CD14-positive monocyte (primary cell): ENCODE data around the gene RHEB. TPM values are rescaled to one million over a fixed set of nuclear protein-coding genes. Genes with fewer than 3 reads are reported as not detected.

Experiments used
- DNase-seq, 3 donors: peaks; one replicate each; pipeline ENCODE4 v3.0.0-alpha.2; 2011 to 2022
- H2AFZ ChIP-seq: 2 replicates; pipeline ENCODE4 v1.6.0; 2012; ENCODE audit warnings: mild to moderate bottlenecking, low read depth, low read length, inconsistent platforms; ENCODE audit not compliant: insufficient read depth, poor library complexity, severe bottlenecking
- H3K27ac ChIP-seq, 2 donors: 1 replicate in 1 of 2; 2 replicates in 1 of 2; pipeline ENCODE4 v1.5.1; 2012 to 2013; ENCODE audit warnings: low read length in 2 of 2, control low read depth in 1 of 2, inconsistent platforms in 1 of 2, low read depth in 1 of 2, mild to moderate bottlenecking in 1 of 2
- H3K27me3 ChIP-seq, 2 donors: one replicate each; pipeline versions ENCODE4 v1.6.0 to v1.6.1; 2011 to 2013; ENCODE audit warnings: low read length in 2 of 2; ENCODE audit not compliant: control insufficient read depth in 2 of 2, insufficient read depth in 2 of 2
- H3K36me3 ChIP-seq, 2 donors: replicated peaks in 1 of 2; 1 replicate in 1 of 2; 2 replicates in 1 of 2; pipeline versions ENCODE4 v1.5.1 to v1.6.1; 2012 to 2013; ENCODE audit warnings: low read length in 2 of 2, control low read depth in 1 of 2, inconsistent platforms in 1 of 2, mild to moderate bottlenecking in 1 of 2; ENCODE audit not compliant: insufficient read depth in 2 of 2, control insufficient read depth in 1 of 2
- H3K4me1 ChIP-seq, 2 donors: 1 replicate in 1 of 2; 2 replicates in 1 of 2; pipeline versions ENCODE4 v1.5.1 to v1.6.1; 2012 to 2013; ENCODE audit warnings: low read length in 2 of 2, control low read depth in 1 of 2, inconsistent platforms in 1 of 2, mild to moderate bottlenecking in 1 of 2, moderate library complexity in 1 of 2; ENCODE audit not compliant: insufficient read depth in 2 of 2, control insufficient read depth in 1 of 2
- H3K4me2 ChIP-seq: replicated peaks from 2 replicates; pipeline ENCODE3; 2012; ENCODE audit warnings: low read length, moderate library complexity, mild to moderate bottlenecking; ENCODE audit not compliant: poor library complexity, severe bottlenecking; ENCODE audit errors: extremely low read depth
- H3K4me3 ChIP-seq, 3 experiments: fragments of 200-600 bp in 1 of 3; sonication (generic) in 1 of 3; replicated peaks in 1 of 3; 1 replicate in 2 of 3; 2 replicates in 1 of 3; pipeline ENCODE4 v1.5.1; 2011 to 2013; ENCODE audit warnings: low read length in 3 of 3, mild to moderate bottlenecking in 3 of 3, control low read depth in 2 of 3, low read depth in 2 of 3, inconsistent platforms in 1 of 3, moderate library complexity in 1 of 3
- H3K79me2 ChIP-seq: 2 replicates; pipeline ENCODE4 v1.6.0; 2012; ENCODE audit warnings: mild to moderate bottlenecking, control low read depth, inconsistent platforms, low read length, moderate library complexity; ENCODE audit not compliant: insufficient read depth
- H3K9ac ChIP-seq: 2 replicates; pipeline ENCODE4 v1.6.0; 2017; ENCODE audit warnings: low read length, mild to moderate bottlenecking; ENCODE audit not compliant: insufficient read depth, poor library complexity, severe bottlenecking
- H3K9me3 ChIP-seq, 2 donors: replicated peaks in 1 of 2; 1 replicate in 1 of 2; 2 replicates in 1 of 2; pipeline versions ENCODE4 v1.5.1 to v1.6.1; 2012 to 2013; ENCODE audit warnings: low read length in 2 of 2, control low read depth in 1 of 2; ENCODE audit not compliant: control insufficient read depth in 1 of 2, insufficient read depth in 1 of 2
- H4K20me1 ChIP-seq: 2 replicates; pipeline ENCODE4 v1.6.0; 2012; ENCODE audit warnings: mild to moderate bottlenecking, low read length, control low read depth, moderate library complexity; ENCODE audit not compliant: insufficient read depth
- H3K27ac Mint-ChIP-seq, 7 donors: one replicate each; pipeline ENCODE4 v1.8.0; 2020; ENCODE audit warnings: mild to moderate bottlenecking in 7 of 7, mixed read lengths in 7 of 7, moderate library complexity in 6 of 7, inconsistent platforms in 2 of 7
- H3K27me3 Mint-ChIP-seq, 3 donors: one replicate each; pipeline ENCODE4 v1.8.0; 2021 to 2022; ENCODE audit warnings: low read depth in 3 of 3, mild to moderate bottlenecking in 3 of 3, mixed read lengths in 3 of 3, moderate library complexity in 3 of 3, inconsistent platforms in 1 of 3
- H3K36me3 Mint-ChIP-seq, 2 donors: one replicate each; pipeline ENCODE4 v1.8.0; 2020; ENCODE audit warnings: mixed read lengths in 2 of 2, inconsistent platforms in 1 of 2, mild to moderate bottlenecking in 1 of 2
- H3K4me1 Mint-ChIP-seq: one replicate; pipeline ENCODE4 v1.8.0; 2020; ENCODE audit warnings: mild to moderate bottlenecking, mixed read lengths
- H3K4me3 Mint-ChIP-seq, 2 donors: one replicate each; pipeline ENCODE4 v1.8.0; 2020; ENCODE audit warnings: mild to moderate bottlenecking in 2 of 2, mixed read lengths in 2 of 2, moderate library complexity in 1 of 2
- H3K9me3 Mint-ChIP-seq, 7 donors: one replicate each; pipeline ENCODE4 v1.8.0; 2020 to 2022; ENCODE audit warnings: mixed read lengths in 7 of 7, mild to moderate bottlenecking in 6 of 7, moderate library complexity in 6 of 7, inconsistent platforms in 2 of 7
- WGBS: methylation state at CpG from one replicate; pipeline ENCODE4 v1.1.5; 2013; ENCODE audit warnings: missing lambda C conversion rate; ENCODE audit not compliant: insufficient coverage; 5-methylcytosine and 5-hydroxymethylcytosine counted together
- intact Hi-C, 2 donors: fragments of 100-400 bp; cut with micrococcal nuclease; formaldehyde crosslinking; loops; one replicate each; pipeline versions ENCODE4 v1.15.0 to v1.15.1; 2023
- polyA plus RNA-seq, 3 donors: library from polyadenylated mRNA; depleted of rRNA in 1 of 3; unstranded in 2 of 3; stranded (reverse) in 1 of 3; fragments of 300-500 nt in 2 of 3; fragments of >200 nt in 1 of 3; fragmentation: Illumina TruSeq in 2 of 3; gene quantifications; 1 replicate in 2 of 3; 2 replicates in 1 of 3; pipeline ENCODE4 v1.2.3, GENCODE V29; 2012 to 2021
- TF ChIP-seq, protein P1 (sequence below): fragments of 200-600 bp; IDR thresholded peaks from one replicate; pipeline ENCODE4 v1.8.0; 2022; ENCODE audit warnings: antibody characterized with exemption, mild to moderate bottlenecking

The RHEB gene
- polyA plus RNA-seq, 3 donors = 20.4 to 96.1 (median 95.8) TPM

DNA sequence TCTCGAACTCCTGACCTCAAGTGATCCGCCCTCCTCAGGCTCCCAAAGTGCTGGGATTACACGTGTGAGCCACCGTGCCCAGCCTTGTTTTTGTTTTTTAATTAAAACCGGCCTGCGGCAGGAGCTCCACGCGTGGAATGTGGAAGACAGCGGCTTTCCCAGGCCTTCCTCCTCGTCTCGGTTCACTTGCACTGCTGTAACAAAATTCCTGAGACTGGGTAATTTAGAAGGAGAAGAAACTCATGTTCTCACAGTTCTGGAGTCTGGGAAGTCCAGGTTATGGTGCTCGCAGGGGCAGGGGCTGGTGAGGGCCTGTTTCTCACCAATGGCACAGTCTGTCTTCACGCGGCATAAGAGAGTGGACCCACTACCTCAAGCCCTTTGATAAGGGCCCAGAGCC, 65.4 kb downstream of the RHEB start:
- H3K4me1 ChIP-seq = no peaks in the 10 kb centered on the region
- H2AFZ ChIP-seq = no peak overlapping the region
- no peak overlapping the region for H3K4me3 ChIP-seq
- no peaks in the 10 kb centered on the region for H3K36me3 ChIP-seq
- H3K9ac ChIP-seq = no peak overlapping the region
- H3K79me2 ChIP-seq = no peaks in the 10 kb centered on the region
- Mint-ChIP-seq H3K27me3 (peaks cover 7 to 17% (median 14%) of the 10 kb centered on the region in 3 donors), H3K4me3 (no peak overlapping the region), H3K36me3 (no peaks in the 10 kb centered on the region), H3K9me3 (peaks cover 0 to 2% (median 0%) of the 10 kb centered on the region in 7 donors), H3K27ac (no peak overlapping the region), H3K4me1 (peaks cover 3% of the 10 kb centered on the region)
- TF ChIP-seq, protein P1, sequence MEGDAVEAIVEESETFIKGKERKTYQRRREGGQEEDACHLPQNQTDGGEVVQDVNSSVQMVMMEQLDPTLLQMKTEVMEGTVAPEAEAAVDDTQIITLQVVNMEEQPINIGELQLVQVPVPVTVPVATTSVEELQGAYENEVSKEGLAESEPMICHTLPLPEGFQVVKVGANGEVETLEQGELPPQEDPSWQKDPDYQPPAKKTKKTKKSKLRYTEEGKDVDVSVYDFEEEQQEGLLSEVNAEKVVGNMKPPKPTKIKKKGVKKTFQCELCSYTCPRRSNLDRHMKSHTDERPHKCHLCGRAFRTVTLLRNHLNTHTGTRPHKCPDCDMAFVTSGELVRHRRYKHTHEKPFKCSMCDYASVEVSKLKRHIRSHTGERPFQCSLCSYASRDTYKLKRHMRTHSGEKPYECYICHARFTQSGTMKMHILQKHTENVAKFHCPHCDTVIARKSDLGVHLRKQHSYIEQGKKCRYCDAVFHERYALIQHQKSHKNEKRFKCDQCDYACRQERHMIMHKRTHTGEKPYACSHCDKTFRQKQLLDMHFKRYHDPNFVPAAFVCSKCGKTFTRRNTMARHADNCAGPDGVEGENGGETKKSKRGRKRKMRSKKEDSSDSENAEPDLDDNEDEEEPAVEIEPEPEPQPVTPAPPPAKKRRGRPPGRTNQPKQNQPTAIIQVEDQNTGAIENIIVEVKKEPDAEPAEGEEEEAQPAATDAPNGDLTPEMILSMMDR = no peak
- H3K4me2 ChIP-seq = no peak overlapping the region
- H3K9me3 ChIP-seq = no peaks in the 10 kb centered on the region
- 96% methylated on average over 14 of the region's 14 CpGs for WGBS
- no peak for DNase-seq
- H4K20me1 ChIP-seq = no peaks in the 10 kb centered on the region
- intact Hi-C loops = loop anchor here in 1 of 2 donors (5.0 kb wide), 1 partner anchor 72 kb away; no protein-coding TSS in a partner anchor
- H3K27ac ChIP-seq = no peak overlapping the region
- no peaks in the 10 kb centered on the region for H3K27me3 ChIP-seq

DNA sequence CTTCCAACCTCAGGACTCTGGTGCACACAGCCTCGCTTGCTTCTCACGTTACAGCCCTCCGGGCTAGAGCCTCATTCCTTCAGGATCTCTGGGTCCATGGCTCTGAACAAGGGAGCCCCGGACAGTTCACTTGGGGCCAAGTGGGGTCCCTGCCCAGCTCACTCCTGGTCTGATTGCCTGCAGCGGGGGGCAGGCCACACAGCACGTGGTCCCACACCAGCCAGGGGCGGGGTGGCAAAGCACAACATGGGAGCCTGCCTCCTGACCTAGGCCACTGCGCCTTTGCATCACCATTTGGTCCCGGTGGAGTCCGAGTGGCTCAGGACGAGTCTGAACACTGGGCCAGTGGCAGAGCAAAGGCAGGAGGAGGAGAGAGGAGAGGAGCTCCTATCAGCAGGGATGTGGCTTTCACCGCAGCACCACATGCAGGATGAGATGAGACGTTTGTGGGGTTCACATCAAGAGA, 66.3 kb downstream of the RHEB start:
- Histone ChIP-seq H3K9me3 (no peaks in the 10 kb centered on the region), H3K27ac (no peak overlapping the region), H2AFZ (no peak overlapping the region), H3K27me3 (peaks cover 0 to 3% of the 10 kb centered on the region in 2 donors), H3K79me2 (no peaks in the 10 kb centered on the region), H3K4me1 (peaks cover 0 to under 1% of the 10 kb centered on the region in 2 donors), H3K4me3 (no peak overlapping the region), H4K20me1 (no peaks in the 10 kb centered on the region), H3K9ac (no peak overlapping the region), H3K36me3 (no peaks in the 10 kb centered on the region), H3K4me2 (no peak overlapping the region)
- H3K36me3 Mint-ChIP-seq = no peaks in the 10 kb centered on the region
- 92% methylated on average over 12 of the region's 13 CpGs for WGBS
- no peak overlapping the region for H3K27ac Mint-ChIP-seq
- peaks cover 5 to 17% (median 12%) of the 10 kb centered on the region in 3 donors for H3K27me3 Mint-ChIP-seq
- peaks cover 0 to 2% (median 0%) of the 10 kb centered on the region in 7 donors for H3K9me3 Mint-ChIP-seq
- no peak overlapping the region for H3K4me3 Mint-ChIP-seq
- no peak for DNase-seq
- TF ChIP-seq, protein P1 = no peak
- intact Hi-C loops = loop anchor here in 1 of 2 donors (5.0 kb wide), 1 partner anchor 71 kb away; no protein-coding TSS in a partner anchor
- H3K4me1 Mint-ChIP-seq = peaks cover 3% of the 10 kb centered on the region
